HEK293T (cell line): ENCODE results near the gene LNPEP.

Experiments
- CTCF ChIA-PET: fragments of 350-600 bp; formaldehyde crosslinking; extraction: SDS; loops from one replicate; lab custom pipeline; 2021; ENCODE audit warnings: antibody characterized with exemption, inconsistent platforms; lab: Yijun Ruan, JAX
- POLR2A ChIA-PET: fragments of 350-600 bp; formaldehyde crosslinking; extraction: SDS; loops from one replicate; lab custom pipeline; 2020; ENCODE audit warnings: antibody characterized with exemption, inconsistent platforms; lab: Yijun Ruan, JAX
- DNase-seq: peaks from one replicate; pipeline ENCODE4 v3.0.0; 2012; ENCODE audit warnings: mixed read lengths; ENCODE audit errors: extremely low spot score
- ARNT ChIP-seq: fragments of 450-650 bp; IDR thresholded peaks from 2 replicates; pipeline ENCODE4 v1.6.1; 2017; ENCODE audit warnings: mild to moderate bottlenecking
- BHLHE40 ChIP-seq: fragments of 450-650 bp; IDR thresholded peaks from 2 replicates; pipeline ENCODE4 v1.6.1; 2016; ENCODE audit warnings: mild to moderate bottlenecking, moderate library complexity, borderline replicate concordance
- CTBP1 ChIP-seq: fragments of 450-650 bp; IDR thresholded peaks from 2 replicates; pipeline ENCODE4 v1.6.1; 2016; ENCODE audit warnings: borderline replicate concordance
- ELF4 ChIP-seq: fragments of 450-650 bp; IDR thresholded peaks from 2 replicates; pipeline ENCODE4 v1.6.1; 2017; ENCODE audit warnings: antibody characterized with exemption
- FOXA1 ChIP-seq: fragments of 450-650 bp; IDR thresholded peaks from 2 replicates; pipeline ENCODE4 v1.6.1; 2016; ENCODE audit warnings: mild to moderate bottlenecking
- FOXK2 ChIP-seq: fragments of 450-650 bp; IDR thresholded peaks from 2 replicates; pipeline ENCODE4 v1.6.1; 2016; ENCODE audit warnings: mild to moderate bottlenecking
- FOXM1 ChIP-seq: fragments of 450-650 bp; IDR thresholded peaks from 2 replicates; pipeline ENCODE4 v1.6.1; 2017; ENCODE audit warnings: mild to moderate bottlenecking, borderline replicate concordance
- HDGF ChIP-seq: fragments of 450-650 bp; IDR thresholded peaks from 2 replicates; pipeline ENCODE4 v1.6.1; 2017; ENCODE audit warnings: antibody characterized with exemption, borderline replicate concordance
- L3MBTL2 ChIP-seq: fragments of 450-650 bp; conservative IDR thresholded peaks from 2 replicates; pipeline ENCODE4 v1.6.1; 2016; ENCODE audit warnings: mild to moderate bottlenecking
- LEF1 ChIP-seq: fragments of 450-650 bp; IDR thresholded peaks from 2 replicates; pipeline ENCODE4 v1.6.1; 2017; ENCODE audit warnings: mild to moderate bottlenecking, borderline replicate concordance
- NFRKB ChIP-seq: fragments of 450-650 bp; IDR thresholded peaks from 2 replicates; pipeline ENCODE4 v1.6.1; 2016; ENCODE audit warnings: mild to moderate bottlenecking, moderate library complexity
- PKNOX1 ChIP-seq: fragments of 450-650 bp; IDR thresholded peaks from 2 replicates; pipeline ENCODE4 v1.6.1; 2016
- SP1 ChIP-seq: fragments of 450-650 bp; IDR thresholded peaks from 2 replicates; pipeline ENCODE4 v1.6.1; 2017
- SUZ12 ChIP-seq: fragments of 450-650 bp; IDR thresholded peaks from 2 replicates; pipeline ENCODE4 v1.6.1; 2016; ENCODE audit warnings: mild to moderate bottlenecking
- TARDBP ChIP-seq: fragments of 450-650 bp; IDR thresholded peaks from 2 replicates; pipeline ENCODE4 v1.6.1; 2016
- ZNF384 ChIP-seq: fragments of 450-650 bp; IDR thresholded peaks from 2 replicates; pipeline ENCODE4 v1.6.1; 2016

Gene LNPEP

DNA sequence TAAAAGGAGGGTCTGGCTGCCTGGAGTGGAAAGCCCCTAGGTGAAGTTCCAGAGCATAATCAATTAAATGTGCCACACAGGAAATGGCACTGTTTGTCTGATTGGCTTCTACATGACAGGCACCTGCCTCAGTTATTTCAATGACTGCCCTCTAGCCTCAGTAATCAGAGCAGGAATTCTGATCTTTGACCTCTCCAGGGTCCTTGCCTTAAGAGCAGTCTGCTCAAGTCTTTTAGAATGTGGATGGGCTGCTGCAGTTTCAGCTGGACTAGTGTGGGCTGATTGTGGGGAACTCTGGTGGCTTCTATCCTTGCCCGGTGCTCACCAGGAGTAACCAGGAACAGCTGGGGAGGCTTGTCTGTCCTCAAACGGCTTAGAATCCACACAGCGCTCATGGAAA, 107.6 kb downstream of the LNPEP start:
- CTCF ChIA-PET = interaction anchor here (0.7 to 1.5 kb wide), 7 partner anchors 44 to 175 kb away, joined by 3 to 9 read pairs (median 4); partner anchors contain the start of gene LIX1
- DNase-seq = no peak
- no peak for TF ChIP-seq L3MBTL2
- POLR2A ChIA-PET = no interaction called here

DNA sequence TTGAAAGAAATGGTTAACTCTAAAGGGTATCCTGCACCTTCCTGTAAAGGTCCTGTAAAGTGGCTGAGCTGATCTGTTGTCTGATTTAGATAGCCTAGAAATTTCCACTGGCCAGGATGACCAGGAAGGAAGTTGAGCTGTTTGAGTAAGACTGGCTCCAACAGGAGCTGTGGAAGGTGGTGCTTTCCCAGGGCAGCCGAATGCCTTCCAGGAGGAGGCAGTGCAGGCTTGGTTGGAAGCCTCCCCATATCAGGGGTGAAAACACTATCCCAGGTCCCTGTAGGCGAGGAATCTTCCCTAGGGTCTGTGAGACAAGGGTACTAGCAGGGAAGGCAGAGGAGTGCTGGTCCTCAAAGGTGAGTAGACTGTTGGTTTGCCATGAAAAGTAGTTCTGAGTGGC, 108.2 kb downstream of the LNPEP start:
- peak; percentile 54 for DNase-seq
- POLR2A ChIA-PET = no interaction called here
- CTCF ChIA-PET = interaction anchor here (0.7 to 1.5 kb wide), 10 partner anchors 17 to 231 kb away, joined by 3 to 9 read pairs (median 4); partner anchors contain the start of gene LIX1
- no peak for TF ChIP-seq FOXM1
- TF ChIP-seq FOXK2 = no peak
- no peak for TF ChIP-seq ARNT
- no peak for TF ChIP-seq TARDBP
- no peak for TF ChIP-seq PKNOX1
- TF ChIP-seq FOXA1 = no peak
- no peak for TF ChIP-seq NFRKB
- TF ChIP-seq CTBP1 = no peak
- TF ChIP-seq LEF1 = no peak
- TF ChIP-seq BHLHE40 = no peak
- no peak for TF ChIP-seq SP1
- no peak for TF ChIP-seq ZNF384

DNA sequence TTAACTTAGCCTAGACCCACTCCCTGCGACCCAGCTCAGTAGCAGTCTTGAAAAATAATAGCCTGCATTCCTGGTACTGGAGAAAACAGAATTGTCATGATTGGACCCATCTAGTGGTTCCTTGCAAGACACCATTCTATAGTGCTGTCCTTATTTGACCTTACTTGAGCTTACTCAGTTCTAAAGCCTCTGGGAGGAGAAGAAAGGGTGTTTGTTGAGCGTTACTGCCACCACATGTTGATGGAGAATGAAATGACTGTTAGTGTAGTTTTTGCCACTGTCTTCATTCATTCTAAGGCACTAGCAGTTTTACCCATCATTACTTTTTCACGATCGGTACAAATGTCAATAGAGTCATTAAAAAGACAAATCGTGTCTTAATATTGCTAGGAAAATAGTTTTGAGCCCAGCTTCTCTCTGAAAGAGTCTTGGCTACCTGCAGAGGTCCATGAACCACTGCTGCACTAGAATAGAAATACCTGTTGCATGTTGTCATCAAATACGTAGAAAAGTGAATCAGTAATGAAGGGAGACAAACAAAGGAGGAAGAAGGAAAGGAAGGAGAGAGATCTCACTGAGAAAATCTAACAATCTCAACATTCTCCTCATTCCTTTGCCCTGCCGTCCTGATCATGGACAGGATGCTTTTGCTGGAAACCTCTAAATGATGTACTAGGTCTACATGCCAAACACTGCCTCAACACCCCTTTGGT, 110.5 kb downstream of the LNPEP start:
- DNase-seq = no peak
- ChIA-PET CTCF (interaction anchor here (0.7 to 1.4 kb wide), 5 partner anchors 49 to 404 kb away, joined by 3 to 4 read pairs (median 3); partner anchors contain the start of gene LIX1), POLR2A (no interaction called here)
- TF ChIP-seq SP1 (no peak), FOXA1 (no peak), HDGF (no peak), ARNT (no peak), LEF1 (no peak), SUZ12 (no peak), FOXK2 (no peak), TARDBP (no peak), CTBP1 (no peak), L3MBTL2 (no peak), FOXM1 (no peak), BHLHE40 (no peak)

- ChIA-PET POLR2A (no interaction called here), CTCF (no interaction called here)
- DNase-seq = no peak
- TF ChIP-seq TARDBP (no peak), FOXA1 (no peak), ARNT (no peak), BHLHE40 (no peak), CTBP1 (no peak), FOXM1 (no peak), ELF4 (no peak), FOXK2 (no peak), HDGF (no peak), NFRKB (no peak), LEF1 (no peak), SUZ12 (no peak), SP1 (no peak), L3MBTL2 (no peak), ZNF384 (no peak), PKNOX1 (no peak)
Measured at GRCh38 chr5:97047076-97047475, 111.2 kb downstream of the LNPEP start.

DNA sequence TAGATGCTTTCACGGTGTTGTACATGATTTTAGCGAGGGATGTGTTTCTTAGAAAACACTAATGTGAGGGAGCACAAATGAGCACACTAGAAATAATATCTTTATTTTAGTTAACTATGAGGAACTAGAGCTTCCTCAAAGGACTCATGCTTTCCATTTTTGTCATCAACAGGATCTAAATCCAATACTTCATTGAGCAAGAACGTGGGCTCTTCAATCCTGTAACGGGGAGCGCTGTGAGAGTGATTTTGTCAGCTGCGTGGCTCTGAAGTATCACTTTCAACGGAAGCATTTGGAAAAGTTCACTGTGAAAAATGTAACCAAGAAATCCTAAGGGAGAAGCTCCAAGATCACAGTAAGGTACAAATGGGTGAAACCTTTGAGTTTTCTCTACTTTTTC, 113.3 kb downstream of the LNPEP start:
- ChIA-PET CTCF (interaction anchor here (0.6 kb wide), 2 partner anchors 96 to 215 kb away, joined by 3 to 6 read pairs; no protein-coding TSS in a partner anchor), POLR2A (no interaction called here)
- DNase-seq = no peak
- TF ChIP-seq FOXM1 (no peak), LEF1 (no peak), FOXA1 (no peak), TARDBP (no peak), PKNOX1 (no peak), L3MBTL2 (no peak), ARNT (no peak), ELF4 (no peak), CTBP1 (no peak), ZNF384 (no peak), SP1 (no peak), NFRKB (no peak), SUZ12 (no peak)

DNA sequence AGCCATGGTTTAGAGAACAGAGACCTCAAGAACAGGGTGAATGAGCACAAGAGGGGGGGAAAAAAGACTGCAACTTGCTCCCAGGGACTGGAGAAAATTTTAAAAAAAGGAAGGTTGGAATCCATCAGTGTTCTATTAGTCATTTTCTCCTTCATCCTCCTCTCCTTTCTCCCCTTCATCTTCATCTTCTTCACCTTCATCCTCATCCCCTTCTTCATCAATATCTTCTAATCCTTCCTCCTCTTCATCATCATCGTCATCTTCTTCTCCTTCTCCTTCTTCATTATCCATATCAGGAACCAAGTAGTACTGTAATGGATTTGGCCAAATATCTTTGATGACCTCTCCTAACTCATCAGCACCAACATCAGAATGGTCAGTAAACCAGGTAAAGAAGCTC, 120.4 kb downstream of the LNPEP start:
- TF ChIP-seq FOXM1 (no peak), FOXK2 (no peak), NFRKB (no peak), HDGF (no peak), ZNF384 (no peak), SUZ12 (no peak), FOXA1 (no peak), CTBP1 (no peak), PKNOX1 (no peak), BHLHE40 (no peak), ARNT (no peak)
- ChIA-PET CTCF (no interaction called here), POLR2A (no interaction called here)
- DNase-seq = no peak
